ENCODE results near the gene PPP1R26. TPM values are rescaled to one million over a fixed set of nuclear protein-coding genes. Genes with fewer than 3 reads are reported as not detected.
"Not testable (repeated sequence)": the region's sequence is repeated elsewhere in the genome, so short reads cannot be mapped to it uniquely, and the experiment has no call there.

The PPP1R26 gene
- total RNA-seq, 2 experiments from 2014 or later = 0.52 to 0.67 TPM

- DNase-seq = no peak
- Mint-ChIP-seq H3K27ac (no peak overlapping the region), H3K36me3 (ENCODE audit: low read depth) (peaks cover 17% of the 10 kb centered on the region), H3K9me3 (peaks cover 10% of the 10 kb centered on the region), H3K4me1 (peaks cover 15% of the 10 kb centered on the region), H3K27me3 (peaks cover 7% of the 10 kb centered on the region), H3K4me3 (no peak overlapping the region)
- ChIA-PET POLR2A (no interaction called here), CTCF (interaction anchor here (2.1 kb wide), 1 partner anchor 8 kb away, joined by 8 read pairs; no protein-coding TSS in a partner anchor)
These were observed 26.9 kb downstream of the PPP1R26 start for GRCh38 chr9:135506327-135507103.

- CTCF ChIA-PET = no interaction called here
- H3K4me1 Mint-ChIP-seq = peaks cover 10% of the 10 kb centered on the region
- no peak for DNase-seq
- POLR2A ChIA-PET = no interaction called here
- no peak overlapping the region for H3K27ac Mint-ChIP-seq
- no peak overlapping the region for H3K4me3 Mint-ChIP-seq
- H3K27me3 Mint-ChIP-seq = peaks cover 7% of the 10 kb centered on the region
- H3K36me3 Mint-ChIP-seq (ENCODE audit: low read depth) = peaks cover 16% of the 10 kb centered on the region
- H3K9me3 Mint-ChIP-seq = peaks cover 10% of the 10 kb centered on the region
These were observed 27.8 kb downstream of the PPP1R26 start for GRCh38 chr9:135507104-135508035.

DNA sequence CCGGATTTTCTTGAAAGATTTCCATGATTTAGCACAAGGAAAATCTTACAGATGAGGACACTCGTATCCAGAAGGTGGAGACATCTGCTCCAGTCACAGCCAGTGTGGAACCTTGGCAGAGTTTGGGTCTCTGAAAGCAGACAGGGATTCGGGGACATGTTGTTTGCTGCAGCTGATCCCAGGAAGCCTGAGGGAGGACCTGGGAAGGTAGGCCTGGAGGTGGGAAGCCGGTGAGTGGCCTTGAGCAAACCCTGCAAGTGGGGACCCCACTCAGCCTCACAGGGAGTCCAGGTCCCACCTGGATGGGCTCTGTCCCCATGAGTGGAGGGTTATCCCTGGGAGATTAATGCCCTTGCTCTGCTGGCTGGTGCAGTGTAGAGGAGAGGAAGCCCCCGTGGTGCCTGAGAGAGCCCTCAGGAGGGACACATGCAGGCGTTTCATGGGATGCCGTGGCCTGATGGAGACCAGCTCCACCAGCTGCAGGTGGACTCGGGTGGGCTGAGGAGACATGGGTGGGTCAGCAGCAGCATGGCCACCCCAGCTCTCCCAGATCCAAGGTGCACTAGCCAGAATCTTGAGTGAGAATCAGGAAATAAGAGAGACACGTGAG lies 28.7 kb downstream of the PPP1R26 start:
- Mint-ChIP-seq H3K4me3 (no peak overlapping the region), H3K27ac (no peak overlapping the region), H3K36me3 (ENCODE audit: low read depth) (peaks cover 9% of the 10 kb centered on the region), H3K27me3 (peaks cover 7% of the 10 kb centered on the region), H3K4me1 (peaks cover 6% of the 10 kb centered on the region), H3K9me3 (peaks cover 10% of the 10 kb centered on the region)
- POLR2A ChIA-PET = no interaction called here
- no peak for DNase-seq
- CTCF ChIA-PET = interaction anchor here (0.8 kb wide), 1 partner anchor 10 kb away, joined by 3 read pairs; no protein-coding TSS in a partner anchor

- no peak for DNase-seq
- CTCF ChIA-PET = no interaction called here
- Mint-ChIP-seq H3K27ac (no peak overlapping the region), H3K9me3 (peaks cover 10% of the 10 kb centered on the region), H3K4me1 (peaks cover 6% of the 10 kb centered on the region), H3K4me3 (no peak overlapping the region), H3K36me3 (ENCODE audit: low read depth) (peaks cover 3% of the 10 kb centered on the region), H3K27me3 (peaks cover 7% of the 10 kb centered on the region)
- POLR2A ChIA-PET = no interaction called here
These were observed 29.9 kb downstream of the PPP1R26 start for GRCh38 chr9:135509458-135509857.

DNA sequence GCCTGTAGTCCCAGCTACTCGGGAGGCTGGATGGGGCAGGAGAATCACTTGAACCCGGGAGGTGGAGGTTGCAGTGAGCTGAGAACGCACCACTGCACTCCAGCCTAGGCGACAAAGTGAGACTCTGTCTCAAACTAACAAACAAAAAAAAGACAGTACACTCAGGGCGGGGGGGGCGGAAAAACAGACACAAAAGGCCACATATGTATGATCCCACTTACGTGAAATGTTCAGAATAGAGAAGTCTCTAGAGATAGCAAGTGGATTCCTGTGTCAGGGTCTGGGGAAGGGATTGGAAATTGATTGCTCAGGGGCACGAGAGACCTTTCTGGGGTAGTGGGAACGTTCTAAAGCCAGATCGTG lies 32.6 kb downstream of the PPP1R26 start:
- H3K9me3 Mint-ChIP-seq = peaks cover 10% of the 10 kb centered on the region
- H3K4me1 Mint-ChIP-seq = peaks cover 8% of the 10 kb centered on the region
- no peak overlapping the region for H3K4me3 Mint-ChIP-seq
- H3K27ac Mint-ChIP-seq = no peak overlapping the region
- DNase-seq = no peak
- peaks cover 7% of the 10 kb centered on the region for H3K27me3 Mint-ChIP-seq
- ChIA-PET POLR2A (no interaction called here), CTCF (no interaction called here)
- no peaks in the 10 kb centered on the region for H3K36me3 Mint-ChIP-seq (ENCODE audit: low read depth)

DNA sequence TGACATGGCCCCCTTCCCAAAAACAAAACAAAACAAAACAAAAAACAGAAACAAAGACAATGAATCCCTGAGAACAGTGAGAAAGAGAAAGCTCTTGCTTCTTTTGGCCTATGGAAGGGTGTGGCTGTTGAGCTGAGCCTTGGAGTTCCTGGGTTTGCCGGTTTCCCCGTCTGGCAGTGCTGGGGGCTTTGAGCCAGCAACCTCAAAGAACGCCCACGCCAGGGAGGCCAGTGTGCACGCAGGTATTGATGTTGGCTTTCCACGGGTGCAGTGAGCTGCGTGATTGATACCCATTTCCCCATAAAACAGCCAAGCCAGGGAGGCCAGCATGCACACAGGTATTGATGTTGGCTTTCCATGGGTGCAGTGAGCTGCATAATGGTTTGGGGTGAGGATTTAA lies 33.3 kb downstream of the PPP1R26 start:
- CTCF ChIA-PET = interaction anchor here (0.6 kb wide), 1 partner anchor 121 kb away, joined by 3 read pairs; no protein-coding TSS in a partner anchor
- POLR2A ChIA-PET = no interaction called here
- no peak for DNase-seq
- no peaks in the 10 kb centered on the region for H3K36me3 Mint-ChIP-seq (ENCODE audit: low read depth)
- peaks cover 7% of the 10 kb centered on the region for H3K27me3 Mint-ChIP-seq
- H3K9me3 Mint-ChIP-seq = peaks cover 10% of the 10 kb centered on the region
- H3K27ac Mint-ChIP-seq = no peak overlapping the region
- peaks cover 8% of the 10 kb centered on the region for H3K4me1 Mint-ChIP-seq
- no peak overlapping the region for H3K4me3 Mint-ChIP-seq

DNA sequence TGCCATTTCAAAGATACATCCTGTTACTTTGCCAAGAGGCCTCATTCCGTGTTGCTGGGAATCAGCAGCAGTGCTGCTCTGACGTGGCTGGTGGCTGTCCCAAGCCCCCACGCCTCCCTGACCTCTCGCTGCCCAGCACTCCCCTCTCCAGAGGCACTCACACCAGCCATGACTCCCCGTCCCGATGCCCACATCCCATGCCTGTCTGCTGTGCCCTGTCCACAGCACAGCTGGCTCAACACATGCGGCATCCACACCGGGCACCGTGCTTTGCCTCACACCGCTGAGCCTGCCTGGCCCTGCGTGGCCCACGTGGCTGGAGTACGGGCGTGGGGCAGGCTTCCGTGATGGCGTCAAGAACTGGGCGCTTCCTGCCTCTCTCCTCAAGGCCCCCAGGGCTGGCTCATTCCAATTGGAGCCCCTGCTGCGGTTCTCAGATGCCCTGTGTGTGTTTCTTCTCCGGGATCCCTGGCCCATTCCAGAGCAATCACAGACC lies 33.8 kb downstream of the PPP1R26 start:
- Mint-ChIP-seq H3K4me3 (no peak overlapping the region), H3K4me1 (peaks cover 8% of the 10 kb centered on the region), H3K9me3 (peaks cover 10% of the 10 kb centered on the region), H3K27me3 (peaks cover 9% of the 10 kb centered on the region), H3K27ac (no peak overlapping the region), H3K36me3 (ENCODE audit: low read depth) (no peaks in the 10 kb centered on the region)
- no peak for DNase-seq
- POLR2A ChIA-PET = no interaction called here
- CTCF ChIA-PET = no interaction called here

DNA sequence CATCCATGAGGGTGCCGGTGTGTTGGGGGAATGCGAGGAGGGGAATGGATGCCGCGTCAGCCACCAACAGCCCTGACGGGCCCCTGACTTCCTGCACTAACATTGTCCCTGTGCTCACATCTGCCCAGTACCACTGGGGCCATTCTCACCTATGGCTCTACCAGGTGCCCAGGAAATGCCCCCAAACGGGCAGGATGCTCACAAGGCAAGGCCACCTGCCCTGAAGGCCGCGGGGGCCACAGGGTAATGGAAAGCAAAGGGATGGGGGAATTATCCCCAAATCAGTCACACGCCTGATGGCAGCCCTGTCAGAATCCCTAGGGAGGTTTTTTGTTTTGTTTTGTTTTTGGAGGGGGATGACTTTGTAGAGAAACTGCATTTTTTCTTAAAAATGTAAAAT lies 34.3 kb downstream of the PPP1R26 start:
- H3K27me3 Mint-ChIP-seq; POLR2A ChIA-PET; H3K36me3 Mint-ChIP-seq (ENCODE audit: low read depth); H3K4me3 Mint-ChIP-seq; H3K4me1 Mint-ChIP-seq; H3K9me3 Mint-ChIP-seq; DNase-seq; H3K27ac Mint-ChIP-seq: not testable (repeated sequence)
- CTCF ChIA-PET = interaction anchor here (1.8 kb wide), 1 partner anchor 8 kb away, joined by 8 read pairs; no protein-coding TSS in a partner anchor

DNA sequence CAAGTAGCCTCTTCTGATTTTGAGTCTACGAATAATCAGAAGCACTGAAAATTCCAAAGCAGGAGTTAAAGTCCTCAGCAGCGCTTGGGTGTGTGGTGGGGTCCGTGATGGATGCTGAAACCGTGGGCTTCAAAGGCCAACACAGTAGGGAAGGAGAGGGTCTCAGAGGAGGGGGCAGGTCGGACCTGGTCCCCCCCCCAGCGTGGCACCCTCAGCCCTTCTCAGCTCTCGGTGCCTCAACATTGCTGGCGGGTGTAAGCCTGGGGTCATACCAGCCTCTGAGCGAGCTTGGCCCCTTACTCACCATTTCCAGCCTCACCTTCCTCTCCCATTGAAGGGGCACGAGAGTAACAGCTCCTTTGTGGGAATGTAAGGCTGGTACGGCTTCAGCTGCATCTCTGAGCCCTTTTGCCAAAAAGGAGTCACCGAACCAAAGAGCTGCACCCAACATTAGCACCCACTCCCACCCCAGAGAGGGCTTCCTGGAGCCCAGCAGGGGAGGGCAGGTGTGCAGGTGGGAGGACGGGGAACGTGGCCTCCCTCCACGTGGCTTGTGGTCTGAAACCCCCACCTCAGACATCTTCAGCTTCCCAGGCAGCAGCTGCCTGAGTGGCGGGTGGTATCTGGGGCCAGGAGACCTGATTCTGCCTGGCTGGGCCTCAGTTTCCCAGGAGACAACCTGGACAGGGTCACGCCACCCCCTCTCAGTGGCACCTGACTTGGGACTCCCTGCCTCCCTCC lies 34.9 kb downstream of the PPP1R26 start:
- Mint-ChIP-seq H3K9me3 (peaks cover 1% of the 10 kb centered on the region), H3K4me1 (peaks cover 8% of the 10 kb centered on the region), H3K36me3 (ENCODE audit: low read depth) (no peaks in the 10 kb centered on the region), H3K27me3 (peaks cover 8% of the 10 kb centered on the region), H3K27ac (no peak overlapping the region), H3K4me3 (no peak overlapping the region)
- ChIA-PET CTCF (interaction anchor here (1.8 kb wide), 1 partner anchor 9 kb away, joined by 8 read pairs; no protein-coding TSS in a partner anchor), POLR2A (no interaction called here)
- no peak for DNase-seq

- Mint-ChIP-seq H3K9me3 (no peaks in the 10 kb centered on the region), H3K27ac (no peak overlapping the region), H3K27me3 (peaks cover 9% of the 10 kb centered on the region), H3K36me3 (ENCODE audit: low read depth) (no peaks in the 10 kb centered on the region), H3K4me3 (no peak overlapping the region), H3K4me1 (peaks cover 8% of the 10 kb centered on the region)
- DNase-seq = no peak
- POLR2A ChIA-PET = no interaction called here
- CTCF ChIA-PET = interaction anchor here (1.8 kb wide), 1 partner anchor 10 kb away, joined by 8 read pairs; no protein-coding TSS in a partner anchor
These were observed 35.7 kb downstream of the PPP1R26 start for GRCh38 chr9:135515083-135515951.

GRCh38 chr9:135516132-135516860 lies 36.7 kb downstream of the PPP1R26 start:
- H3K9me3 Mint-ChIP-seq = no peaks in the 10 kb centered on the region
- DNase-seq = no peak
- H3K27me3 Mint-ChIP-seq = peaks cover 9% of the 10 kb centered on the region
- POLR2A ChIA-PET = no interaction called here
- no peak overlapping the region for H3K27ac Mint-ChIP-seq
- peaks cover 7% of the 10 kb centered on the region for H3K4me1 Mint-ChIP-seq
- CTCF ChIA-PET = no interaction called here
- H3K36me3 Mint-ChIP-seq (ENCODE audit: low read depth) = no peaks in the 10 kb centered on the region
- H3K4me3 Mint-ChIP-seq = no peak overlapping the region
